ES-I3 (cell line): ENCODE results near the gene KRT7.

Source experiments
- H3K36me3 ChIP-seq: 2 replicates; pipeline ENCODE4 v1.6.1; 2013; ENCODE audit warnings: mild to moderate bottlenecking, low read length, control low read depth, moderate library complexity; ENCODE audit not compliant: insufficient read depth
- H3K4me1 ChIP-seq: 2 replicates; pipeline ENCODE4 v1.6.1; 2013; ENCODE audit warnings: mild to moderate bottlenecking, control low read depth, low read length; ENCODE audit not compliant: insufficient read depth
- H3K9ac ChIP-seq: 2 replicates; pipeline ENCODE4 v1.6.1; 2013; ENCODE audit warnings: low read depth, mild to moderate bottlenecking, low read length, moderate library complexity
- H3K9me3 ChIP-seq: 2 replicates; pipeline ENCODE4 v1.6.1; 2013; ENCODE audit warnings: mild to moderate bottlenecking, low read length, moderate library complexity; ENCODE audit not compliant: control insufficient read depth, insufficient read depth

KRT7 gene

GRCh38 chr12:52213564-52214420, 19.3 kb upstream of the KRT7 start:
- Histone ChIP-seq H3K36me3 (no peaks in the 10 kb centered on the region), H3K4me1 (peaks cover 4% of the 10 kb centered on the region; the same call in 1 of the 2 replicates), H3K9me3 (no peaks in the 10 kb centered on the region), H3K9ac (no peak overlapping the region)

- Histone ChIP-seq H3K4me1 (peaks cover 4% of the 10 kb centered on the region; the same call in 1 of the 2 replicates), H3K36me3 (no peaks in the 10 kb centered on the region), H3K9me3 (no peaks in the 10 kb centered on the region), H3K9ac (no peak overlapping the region)
Measured at GRCh38 chr12:52214421-52214802, 18.6 kb upstream of the KRT7 start.

GRCh38 chr12:52215587-52216031, 17.4 kb upstream of the KRT7 start:
- Histone ChIP-seq H3K36me3 (no peaks in the 10 kb centered on the region), H3K4me1 (peaks cover 4% of the 10 kb centered on the region; the same call in 1 of the 2 replicates), H3K9me3 (no peaks in the 10 kb centered on the region), H3K9ac (no peak overlapping the region)

GRCh38 chr12:52216100-52216499, 16.9 kb upstream of the KRT7 start:
- H3K9me3 ChIP-seq, result no peaks in the 10 kb centered on the region
- H3K4me1 ChIP-seq, result peaks cover 4% of the 10 kb centered on the region; the same call in 1 of the 2 replicates
- H3K9ac ChIP-seq, result no peak overlapping the region
- no peaks in the 10 kb centered on the region for H3K36me3 ChIP-seq

GRCh38 chr12:52216807-52217206, 16.2 kb upstream of the KRT7 start:
- no peak overlapping the region for H3K9ac ChIP-seq
- H3K36me3 ChIP-seq, result no peaks in the 10 kb centered on the region
- H3K4me1 ChIP-seq, result peaks cover 4% of the 10 kb centered on the region; the same call in 1 of the 2 replicates
- H3K9me3 ChIP-seq, result no peaks in the 10 kb centered on the region

- no peaks in the 10 kb centered on the region for H3K9me3 ChIP-seq
- H3K4me1 ChIP-seq, result peaks cover 4% of the 10 kb centered on the region; the same call in 1 of the 2 replicates
- no peak overlapping the region for H3K9ac ChIP-seq
- H3K36me3 ChIP-seq, result no peaks in the 10 kb centered on the region
Measured at GRCh38 chr12:52217223-52217622, 15.8 kb upstream of the KRT7 start.

GRCh38 chr12:52218001-52218400, 15.0 kb upstream of the KRT7 start:
- peaks cover 4% of the 10 kb centered on the region; the same call in 1 of the 2 replicates for H3K4me1 ChIP-seq
- H3K9ac ChIP-seq, result no peak overlapping the region
- H3K9me3 ChIP-seq, result no peaks in the 10 kb centered on the region
- no peaks in the 10 kb centered on the region for H3K36me3 ChIP-seq

- no peaks in the 10 kb centered on the region for H3K9me3 ChIP-seq
- no peaks in the 10 kb centered on the region for H3K36me3 ChIP-seq
- peaks cover 2% of the 10 kb centered on the region; the same call in 1 of the 2 replicates for H3K4me1 ChIP-seq
- H3K9ac ChIP-seq, result no peak overlapping the region
Measured at GRCh38 chr12:52220477-52220876, 12.6 kb upstream of the KRT7 start.

- Histone ChIP-seq H3K4me1 (no peaks in the 10 kb centered on the region; the same call in 1 of the 2 replicates), H3K9ac (no peak overlapping the region), H3K9me3 (no peaks in the 10 kb centered on the region), H3K36me3 (no peaks in the 10 kb centered on the region)
Measured at GRCh38 chr12:52221070-52221781, 11.8 kb upstream of the KRT7 start.

- H3K36me3 ChIP-seq, result no peaks in the 10 kb centered on the region
- no peaks in the 10 kb centered on the region; the same call in 1 of the 2 replicates for H3K4me1 ChIP-seq
- H3K9me3 ChIP-seq, result no peaks in the 10 kb centered on the region
- no peak overlapping the region for H3K9ac ChIP-seq
Measured at GRCh38 chr12:52221912-52222457, 11.1 kb upstream of the KRT7 start.

GRCh38 chr12:52222692-52223091, 10.4 kb upstream of the KRT7 start:
- Histone ChIP-seq H3K4me1 (no peaks in the 10 kb centered on the region), H3K36me3 (no peaks in the 10 kb centered on the region), H3K9ac (no peak overlapping the region), H3K9me3 (no peaks in the 10 kb centered on the region)

GRCh38 chr12:52223406-52224039, 9.5 kb upstream of the KRT7 start:
- Histone ChIP-seq H3K9ac (no peak overlapping the region), H3K36me3 (no peaks in the 10 kb centered on the region), H3K4me1 (no peaks in the 10 kb centered on the region), H3K9me3 (no peaks in the 10 kb centered on the region)

- Histone ChIP-seq H3K4me1 (no peaks in the 10 kb centered on the region), H3K36me3 (no peaks in the 10 kb centered on the region), H3K9ac (no peak overlapping the region), H3K9me3 (no peaks in the 10 kb centered on the region)
Measured at GRCh38 chr12:52224151-52224550, 8.9 kb upstream of the KRT7 start.

GRCh38 chr12:52225752-52226151, 7.3 kb upstream of the KRT7 start:
- no peaks in the 10 kb centered on the region for H3K9me3 ChIP-seq
- H3K4me1 ChIP-seq, result peaks cover 3% of the 10 kb centered on the region; the same call in 1 of the 2 replicates
- H3K9ac ChIP-seq, result no peak overlapping the region
- H3K36me3 ChIP-seq, result no peaks in the 10 kb centered on the region
